Ishikawa (cell line): Measurements from ENCODE around the gene UBE2Q2.

ENCODE experiments used
- CEBPB ChIP-seq: IDR thresholded peaks from 2 replicates; pipeline ENCODE4 v1.6.1; 2012
- CREB1 ChIP-seq: IDR thresholded peaks from 2 replicates; pipeline ENCODE4 v1.6.1; 2012; ENCODE audit warnings: low read depth
- EGR1 ChIP-seq: IDR thresholded peaks from 2 replicates; pipeline ENCODE4 v1.6.1; 2012
- EP300 ChIP-seq: IDR thresholded peaks from 2 replicates; pipeline ENCODE4 v1.6.1; 2012; ENCODE audit warnings: borderline replicate concordance
- FOXM1 ChIP-seq: IDR thresholded peaks from 2 replicates; pipeline ENCODE4 v1.6.1; 2012; ENCODE audit warnings: low read depth, borderline replicate concordance
- MAX ChIP-seq: IDR thresholded peaks from 2 replicates; pipeline ENCODE4 v1.6.1; 2012
- NFIC ChIP-seq: IDR thresholded peaks from 2 replicates; pipeline ENCODE4 v1.6.1; 2012
- RAD21 ChIP-seq: IDR thresholded peaks from 2 replicates; pipeline ENCODE4 v1.6.1; 2012; ENCODE audit warnings: low read depth
- REST ChIP-seq: IDR thresholded peaks from 2 replicates; pipeline ENCODE4 v1.6.1; 2012; ENCODE audit warnings: low read depth, mild to moderate bottlenecking
- TAF1 ChIP-seq: IDR thresholded peaks from 2 replicates; pipeline ENCODE4 v1.6.1; 2012; ENCODE audit warnings: low read depth, mild to moderate bottlenecking
- TCF12 ChIP-seq: IDR thresholded peaks from 2 replicates; pipeline ENCODE4 v1.6.1; 2012; ENCODE audit warnings: low read depth
- TEAD4 ChIP-seq: IDR thresholded peaks from 2 replicates; pipeline ENCODE4 v1.6.1; 2012
- USF1 ChIP-seq: IDR thresholded peaks from 2 replicates; pipeline ENCODE4 v1.6.1; 2012
- YY1 ChIP-seq: IDR thresholded peaks from 2 replicates; pipeline ENCODE4 v1.6.1; 2012; ENCODE audit warnings: low read depth
- ZBTB7A ChIP-seq: IDR thresholded peaks from 2 replicates; pipeline ENCODE4 v1.6.1; 2012; ENCODE audit warnings: low read depth

Gene UBE2Q2

GRCh38 chr15:75872403-75872990, 29.2 kb downstream of the UBE2Q2 start:
- TF ChIP-seq EP300, result no peak
- TF ChIP-seq MAX, result no peak
- no peak for TF ChIP-seq USF1
- no peak for TF ChIP-seq FOXM1
- no peak for TF ChIP-seq ZBTB7A
- no peak for TF ChIP-seq YY1
- TF ChIP-seq TEAD4, result no peak
- TF ChIP-seq REST, result no peak
- no peak for TF ChIP-seq TCF12
- no peak for TF ChIP-seq TAF1

GRCh38 chr15:75884041-75884440, 40.8 kb downstream of the UBE2Q2 start:
- no peak for TF ChIP-seq MAX
- no peak for TF ChIP-seq CEBPB
- TF ChIP-seq RAD21, result no peak
- no peak for TF ChIP-seq EP300
- TF ChIP-seq TAF1, result no peak
- TF ChIP-seq NFIC, result no peak
- no peak for TF ChIP-seq ZBTB7A
- no peak for TF ChIP-seq CREB1
- TF ChIP-seq TEAD4, result no peak
- no peak for TF ChIP-seq FOXM1
- TF ChIP-seq TCF12, result no peak
- no peak for TF ChIP-seq REST
- no peak for TF ChIP-seq USF1

GRCh38 chr15:75887178-75887577, 43.9 kb downstream of the UBE2Q2 start:
- TF ChIP-seq ZBTB7A (no peak), TCF12 (no peak), RAD21 (no peak), TAF1 (no peak), EP300 (no peak), USF1 (no peak), YY1 (no peak), CREB1 (no peak), FOXM1 (no peak), MAX (no peak), CEBPB (no peak), TEAD4 (no peak), REST (no peak), EGR1 (no peak), NFIC (no peak)

DNA sequence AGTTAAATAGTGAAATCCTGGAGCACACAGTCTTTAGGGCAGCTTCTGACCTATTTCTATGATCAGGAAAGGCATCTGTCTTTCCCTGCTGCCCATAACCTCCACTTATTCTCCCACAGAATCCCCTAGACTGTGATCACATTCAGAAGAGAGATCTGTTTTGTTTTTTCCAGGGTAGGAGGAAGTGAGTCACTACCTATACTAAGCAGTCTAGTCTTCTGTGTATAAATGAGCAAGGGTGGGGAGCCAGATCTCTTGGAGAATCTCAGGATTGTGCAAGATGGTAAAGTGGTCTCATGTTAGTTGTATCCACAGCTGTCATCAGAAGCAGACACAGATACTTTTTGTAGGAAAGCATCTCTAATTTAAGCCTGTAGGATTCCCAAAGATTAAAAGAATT, 48.6 kb downstream of the UBE2Q2 start:
- no peak for TF ChIP-seq EGR1
